HG02870 (cell line): Measurements from ENCODE around the gene DEFB131B.
"Not testable (repeated sequence)": the region's sequence is repeated elsewhere in the genome, so short reads cannot be mapped to it uniquely, and the experiment has no call there.

ENCODE experiments used
- ATAC-seq: cut with Tn5 transposase; IDR thresholded peaks from one replicate; pipeline ENCODE4 v1.9.1; 2021; ENCODE audit warnings: mild to moderate bottlenecking, moderate library complexity; ENCODE audit not compliant: unreplicated experiment

Gene DEFB131B

DNA sequence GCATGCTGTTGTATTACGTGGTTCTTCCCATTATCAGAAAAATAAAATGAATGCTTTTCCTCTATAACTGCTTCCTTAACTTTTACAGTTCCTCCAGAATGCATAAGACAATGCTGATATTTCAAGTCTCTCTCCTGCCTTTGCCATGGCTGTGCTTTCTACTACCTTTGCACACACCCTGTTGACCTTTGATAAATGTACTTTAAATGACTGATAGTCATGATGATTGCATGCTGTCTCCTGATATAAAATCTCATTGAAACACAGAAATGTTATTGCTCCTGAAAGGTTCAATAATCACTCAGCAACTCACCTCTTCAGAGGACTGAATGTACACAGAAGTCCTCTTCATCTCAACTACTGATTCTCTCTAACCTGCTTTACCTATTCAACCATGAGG, at the start of gene DEFB131B:
Gene DEFB131B (plus strand): TSS at position 395 of the 400 bp plus-strand sequence. CDS start 0 bp downstream, at position 395.
- ATAC-seq = not testable (repeated sequence)

DNA sequence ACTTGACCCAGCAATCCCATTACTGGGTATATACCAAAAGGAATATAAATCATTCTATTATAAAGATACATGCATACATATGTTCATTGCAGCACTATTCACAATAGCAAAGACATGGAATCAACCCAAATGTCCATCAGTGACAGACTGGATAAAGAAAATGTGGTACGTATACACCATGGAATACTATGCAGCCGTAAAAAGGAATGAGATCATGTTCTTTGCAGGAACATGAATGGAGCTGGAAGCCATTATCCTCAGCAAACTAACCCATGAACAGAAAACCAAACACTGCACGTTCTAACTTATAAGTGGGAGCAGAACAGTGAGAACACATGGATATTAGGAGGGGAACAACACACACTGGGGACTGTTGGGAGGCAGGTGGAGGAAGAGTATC, 49.0 kb upstream of the DEFB131B start:
- not testable (repeated sequence) for ATAC-seq

DNA sequence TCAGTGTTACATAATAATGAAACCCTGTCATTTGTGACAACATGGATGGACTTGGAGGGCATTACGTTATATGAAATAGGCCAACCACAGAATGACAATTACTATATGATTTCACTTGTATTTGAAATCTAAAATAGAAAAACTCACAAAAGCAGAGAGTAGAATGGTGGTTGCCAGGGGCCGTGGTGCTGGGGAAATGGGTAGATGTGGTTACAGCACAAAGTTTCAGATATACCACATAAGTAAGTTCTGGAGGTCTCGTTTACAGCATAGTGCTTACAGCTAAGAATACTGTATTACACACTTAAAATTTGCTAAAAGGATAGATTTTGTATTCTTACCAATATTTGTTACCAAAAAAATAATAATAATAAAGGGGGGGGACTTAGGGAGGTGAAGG, 48.6 kb upstream of the DEFB131B start:
- not testable (repeated sequence) for ATAC-seq

DNA sequence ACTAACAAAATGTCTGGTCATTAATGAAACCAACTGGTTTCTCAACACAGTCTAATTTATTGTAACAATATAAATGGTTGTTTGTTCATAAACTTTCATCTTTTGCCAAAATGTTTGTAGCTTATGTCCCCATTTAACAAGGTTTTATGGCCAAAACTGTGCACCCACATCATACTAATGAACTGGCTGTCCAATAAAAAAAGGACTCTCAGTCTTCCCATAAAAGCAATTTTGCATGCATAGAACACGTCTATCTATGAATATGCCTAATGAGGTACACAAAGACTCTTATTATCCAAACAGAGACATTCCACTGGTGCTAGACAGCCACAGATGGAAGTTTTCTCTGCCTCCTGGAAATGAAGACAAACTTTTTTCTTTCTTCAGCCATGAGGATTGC, 45.4 kb upstream of the DEFB131B start, which contains the start of gene DEFB108B:
Gene DEFB108B (plus strand): TSS at position 390 of the 400 bp plus-strand sequence. CDS start 0 bp downstream, at position 390.
- ATAC-seq = not testable (repeated sequence)

DNA sequence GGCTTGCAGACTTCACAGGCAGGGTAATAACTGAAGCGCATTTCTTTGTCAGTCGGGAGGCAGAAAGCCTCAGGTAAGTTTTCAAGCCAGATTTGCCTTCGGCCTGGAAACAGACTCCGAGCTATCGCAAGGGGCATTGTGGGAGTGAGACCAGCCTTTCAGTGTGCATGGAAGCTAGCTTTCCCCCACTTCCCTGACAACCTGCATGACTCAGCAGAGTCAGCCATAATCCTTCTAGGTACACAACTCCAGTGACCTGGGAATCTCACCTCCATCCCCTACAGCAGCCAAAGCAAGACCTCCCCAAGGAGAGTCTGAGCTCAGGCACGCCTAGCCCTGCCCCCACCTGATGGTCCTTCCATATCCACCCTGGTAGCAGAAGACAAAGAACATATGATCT, 35.5 kb upstream of the DEFB131B start:
- ATAC-seq = not testable (repeated sequence)

GRCh38 chr11:71843355-71843754, 34.9 kb upstream of the DEFB131B start:
- ATAC-seq = not testable (repeated sequence)

DNA sequence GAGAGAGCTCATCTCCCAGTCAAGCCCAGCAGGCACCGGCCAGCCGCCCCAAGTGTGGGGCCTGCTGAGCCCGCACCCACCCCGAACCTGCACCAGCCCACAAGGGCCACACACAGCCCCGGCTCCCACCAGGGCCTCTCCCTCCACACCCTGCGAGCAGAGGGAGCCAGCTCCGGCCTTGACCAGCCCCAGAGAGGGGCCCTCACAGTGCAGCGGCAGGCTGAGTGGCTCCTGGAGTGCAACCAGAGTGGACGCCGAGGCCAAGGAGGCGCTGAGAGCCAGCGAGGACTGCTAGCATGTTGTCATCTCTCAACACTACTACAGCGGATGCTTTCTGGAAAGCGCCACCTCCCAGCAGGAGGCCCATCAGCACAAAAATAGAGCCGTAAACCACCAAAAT, 34.4 kb upstream of the DEFB131B start:
- ATAC-seq = no peak

GRCh38 chr11:71853895-71854294, 24.4 kb upstream of the DEFB131B start:
- ATAC-seq = not testable (repeated sequence)

DNA sequence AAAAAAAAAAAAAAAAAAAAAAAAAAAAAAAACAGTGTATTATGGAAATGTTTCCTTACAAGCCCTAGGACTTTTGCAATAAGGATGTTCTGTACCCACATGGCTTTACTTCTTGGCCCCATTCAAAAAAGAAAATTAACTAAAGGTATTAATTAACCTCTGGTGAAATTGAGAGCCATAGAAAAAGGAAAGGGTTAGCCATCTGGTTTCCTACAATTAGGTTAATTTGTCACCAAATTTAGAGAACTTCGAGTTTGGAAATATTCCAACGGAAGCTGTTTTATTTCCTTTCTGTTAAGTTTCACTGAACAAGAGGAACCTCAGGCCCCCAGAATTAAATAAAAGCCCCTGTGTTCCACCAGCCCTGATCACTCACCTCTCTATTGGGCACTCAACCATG, 22.4 kb upstream of the DEFB131B start:
- ATAC-seq = not testable (repeated sequence)

DNA sequence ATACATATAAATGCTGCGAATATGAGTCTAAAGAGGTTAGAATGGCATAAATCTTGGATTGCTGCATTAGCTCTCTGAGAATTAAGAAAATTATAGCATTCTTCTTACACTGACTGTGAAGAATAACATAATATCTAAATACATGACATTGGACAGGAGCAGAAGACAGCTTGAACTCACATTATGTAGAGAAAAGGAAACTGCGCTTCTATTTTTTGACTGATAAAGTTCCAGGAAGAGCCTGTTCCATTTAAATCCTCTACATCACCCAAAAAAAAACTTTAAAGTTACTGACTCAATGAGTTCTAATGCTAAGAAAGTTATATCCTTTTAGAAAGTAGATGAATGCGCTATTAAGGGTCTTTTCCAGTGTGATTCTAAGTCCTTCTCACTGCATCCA, 17.4 kb upstream of the DEFB131B start:
- not testable (repeated sequence) for ATAC-seq

- not testable (repeated sequence) for ATAC-seq
Measured at GRCh38 chr11:71863978-71864627, 14.2 kb upstream of the DEFB131B start.

GRCh38 chr11:71867209-71867608, 11.0 kb upstream of the DEFB131B start:
- ATAC-seq = not testable (repeated sequence)

DNA sequence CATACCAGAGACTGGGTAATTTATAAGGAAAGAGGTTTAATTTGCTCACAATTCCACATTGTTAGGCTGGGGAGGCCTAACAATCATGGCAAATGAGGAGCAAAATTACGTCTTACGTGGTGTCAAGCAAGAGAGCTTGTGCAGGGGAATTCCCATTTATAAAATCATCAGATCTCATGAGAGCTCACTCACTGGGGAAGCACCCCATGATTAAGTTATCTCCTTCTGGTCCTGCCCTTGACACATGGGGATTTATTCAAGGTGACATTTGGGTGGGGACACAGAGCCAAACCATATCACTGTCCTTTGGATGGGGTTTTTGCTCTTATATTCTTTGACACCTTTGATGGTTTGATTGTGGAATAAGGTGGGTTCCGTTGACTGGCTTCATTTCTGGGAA, 8.3 kb upstream of the DEFB131B start:
- ATAC-seq = not testable (repeated sequence)

- ATAC-seq = not testable (repeated sequence)
Measured at GRCh38 chr11:71870661-71871060, 7.6 kb upstream of the DEFB131B start.

- ATAC-seq = not testable (repeated sequence)
Measured at GRCh38 chr11:71876262-71876661, 2.0 kb upstream of the DEFB131B start.

DNA sequence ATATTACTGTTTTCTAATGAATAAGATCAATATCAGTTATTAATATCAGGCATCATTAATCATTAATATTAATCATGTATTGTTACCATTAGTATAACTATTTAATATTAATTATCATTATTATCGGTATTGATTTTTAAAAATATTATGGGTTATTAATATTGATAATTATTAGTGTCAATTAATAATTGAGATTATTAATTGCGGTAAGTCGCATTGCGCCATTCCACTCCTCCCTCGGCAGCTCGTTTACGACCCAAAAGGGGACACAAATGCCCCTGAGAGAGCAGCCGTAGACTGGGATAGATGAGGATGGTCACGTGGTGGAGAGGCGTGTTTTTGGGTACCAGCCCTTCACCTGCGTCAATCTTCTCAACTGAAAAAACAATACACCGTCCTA, 7.6 kb downstream of the DEFB131B start:
- not testable (repeated sequence) for ATAC-seq

DNA sequence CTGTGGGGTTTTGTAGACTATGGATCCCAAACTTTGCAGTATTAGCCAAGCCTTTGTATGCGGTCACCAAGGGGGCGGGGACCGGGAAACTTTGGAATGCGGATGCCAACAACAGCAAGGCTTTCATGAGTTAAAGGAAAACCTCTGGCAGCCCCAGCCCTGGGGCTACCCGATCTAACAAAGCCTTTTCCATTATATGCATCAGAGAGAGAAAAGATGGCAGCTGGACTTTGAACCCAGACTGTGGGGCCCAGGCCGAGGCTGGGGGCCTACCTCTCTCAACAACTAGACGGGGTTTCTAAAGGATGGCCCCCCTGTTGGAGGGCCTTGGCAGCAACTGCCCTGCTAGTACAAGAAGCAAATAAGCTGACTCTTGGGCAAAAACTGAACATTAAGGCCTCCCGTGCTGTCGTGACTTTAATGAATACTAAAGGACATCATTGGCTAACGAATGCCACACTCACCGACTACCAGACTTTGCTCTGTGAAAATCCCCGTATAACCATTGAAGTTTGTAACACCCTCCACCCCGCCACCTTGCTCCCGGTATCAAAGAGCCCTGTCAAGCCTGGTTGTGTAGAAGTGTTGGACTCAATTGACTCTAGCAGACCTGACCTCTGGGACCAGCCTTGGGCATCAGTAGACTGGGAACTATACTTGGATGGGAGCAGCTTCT, 10.2 kb downstream of the DEFB131B start:
- ATAC-seq = not testable (repeated sequence)

GRCh38 chr11:71889181-71889872, 11.1 kb downstream of the DEFB131B start:
- ATAC-seq = not testable (repeated sequence)

DNA sequence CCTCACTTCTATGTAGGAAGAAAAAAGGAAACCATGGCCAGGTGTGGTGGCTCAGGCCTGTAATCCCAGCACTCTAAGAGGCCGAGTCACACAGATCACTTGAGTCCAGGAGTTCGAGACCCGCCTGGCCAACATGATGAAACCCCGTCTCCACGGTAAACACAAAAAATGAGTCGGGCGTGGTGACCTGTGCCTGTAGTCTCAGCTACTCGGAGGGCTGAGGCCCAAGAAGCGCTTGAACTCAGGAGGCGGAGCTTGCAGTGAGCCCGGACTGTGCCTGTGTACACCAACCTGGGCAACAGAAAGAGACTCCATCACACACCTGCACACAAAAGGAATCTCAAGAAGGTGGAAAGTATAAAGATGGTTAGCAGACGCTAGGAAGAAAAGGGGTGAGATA, 17.7 kb downstream of the DEFB131B start:
- ATAC-seq = no peak

GRCh38 chr11:71901137-71901536, 22.9 kb downstream of the DEFB131B start:
- ATAC-seq = not testable (repeated sequence)

- no peak for ATAC-seq
Measured at GRCh38 chr11:71908218-71908617, 30.0 kb downstream of the DEFB131B start.
